SK-N-SH (cell line): ENCODE measurements around the gene NFKBIA. TPM values are rescaled to one million over a fixed set of nuclear protein-coding genes. Genes with fewer than 3 reads are reported as not detected.

Experiments
- CTCF ChIA-PET: fragments of 300-600, 350-600 bp; formaldehyde crosslinking; extraction: SDS; loops from one replicate; lab custom pipeline; 2021; lab: Yijun Ruan, JAX
- POLR2A ChIA-PET: fragments of 350-600 bp; sonication (Branson Sonifier 250); formaldehyde crosslinking; extraction: SDS; loops from one replicate; lab custom pipeline; 2020; ENCODE audit warnings: antibody characterized with exemption, inconsistent platforms; lab: Yijun Ruan, JAX
- DNase-seq: peaks from one replicate; pipeline ENCODE4 v3.0.0; 2012
- H2AFZ ChIP-seq: fragments of 200-600 bp; sonication (generic); 2 replicates; pipeline ENCODE4 v1.8.1; 2016; ENCODE audit warnings: antibody characterized with exemption, mild to moderate bottlenecking, low read depth
- H3F3A ChIP-seq: fragments of 200-600 bp; sonication (generic); replicated peaks from 2 replicates; pipeline ENCODE3; 2016; ENCODE audit warnings: antibody characterized with exemption, mild to moderate bottlenecking; ENCODE audit not compliant: insufficient read depth
- H3K27ac ChIP-seq, 2 experiments: fragments of 200-500 bp in 1 of 2; fragments of 200-600 bp in 1 of 2; sonication (Bioruptor generic) in 1 of 2; sonication (generic), shearing (Covaris generic) in 1 of 2; 2 replicates each; pipeline versions ENCODE4 v1.5.1 to v1.6.1; 2014 to 2016; ENCODE audit warnings: low read depth in 2 of 2, inconsistent platforms in 1 of 2, low read length in 1 of 2, mild to moderate bottlenecking in 1 of 2, mixed read lengths in 1 of 2
- H3K27me3 ChIP-seq: fragments of 200-600 bp; sonication (generic), shearing (Covaris generic); 2 replicates; pipeline ENCODE4 v1.6.1; 2016; ENCODE audit warnings: mixed run types; ENCODE audit not compliant: insufficient read depth
- H3K36me3 ChIP-seq, 2 experiments: fragments of 200-500 bp in 1 of 2; fragments of 200-600 bp in 1 of 2; sonication (Bioruptor generic) in 1 of 2; sonication (generic) in 1 of 2; replicated peaks in 1 of 2; 2 replicates each; pipeline versions ENCODE3 to v1.5.1; 2014 to 2016; ENCODE audit warnings: low read length in 1 of 2, mild to moderate bottlenecking in 1 of 2; ENCODE audit not compliant: insufficient read depth in 2 of 2, control insufficient read depth in 1 of 2
- H3K4me1 ChIP-seq, 2 experiments: fragments of 200-500 bp in 1 of 2; fragments of 200-600 bp in 1 of 2; sonication (Bioruptor generic) in 1 of 2; sonication (generic), shearing (Covaris generic) in 1 of 2; 2 replicates each; pipeline versions ENCODE4 v1.5.1 to v1.6.1; 2014 to 2016; ENCODE audit warnings: low read depth in 1 of 2, low read length in 1 of 2, mixed run types in 1 of 2; ENCODE audit not compliant: insufficient read depth in 2 of 2, control insufficient read depth in 1 of 2
- H3K4me2 ChIP-seq: fragments of 200-600 bp; sonication (generic), shearing (Covaris generic); 2 replicates; pipeline ENCODE4 v1.6.1; 2017; ENCODE audit warnings: mixed run types
- H3K4me3 ChIP-seq, 2 experiments: fragments of 200-500 bp in 1 of 2; fragments of 200-600 bp in 1 of 2; sonication (Bioruptor generic) in 1 of 2; sonication (generic), shearing (Covaris generic) in 1 of 2; 2 replicates each; pipeline versions ENCODE4 v1.5.1 to v1.8.1; 2014 to 2016; ENCODE audit warnings: low read depth in 2 of 2, inconsistent platforms in 1 of 2, low read length in 1 of 2, mild to moderate bottlenecking in 1 of 2, mixed read lengths in 1 of 2, moderate library complexity in 1 of 2
- H3K79me2 ChIP-seq: fragments of 200-600 bp; sonication (generic); 2 replicates; pipeline ENCODE4 v1.8.1; 2017; ENCODE audit warnings: mild to moderate bottlenecking; ENCODE audit not compliant: insufficient read depth
- H3K9ac ChIP-seq: fragments of 200-600 bp; sonication (generic); 2 replicates; pipeline ENCODE4 v1.6.1; 2017; ENCODE audit warnings: mixed run types
- H3K9me2 ChIP-seq: fragments of 200-600 bp; sonication (generic); 2 replicates; pipeline ENCODE4 v1.6.1; 2017; ENCODE audit warnings: mixed run types
- H3K9me3 ChIP-seq: fragments of 200-600 bp; sonication (generic); 2 replicates; pipeline ENCODE4 v1.6.1; 2017; ENCODE audit warnings: mixed run types, mild to moderate bottlenecking, moderate library complexity
- H4K20me1 ChIP-seq: fragments of 200-600 bp; sonication (generic); 2 replicates; pipeline ENCODE4 v1.6.1; 2017; ENCODE audit warnings: mild to moderate bottlenecking, mixed run types; ENCODE audit not compliant: insufficient read depth
- CHD2 ChIP-seq: fragments of 150-350 bp; IDR thresholded peaks from 2 replicates; pipeline ENCODE4 v1.6.1; 2018; ENCODE audit warnings: low read length; ENCODE audit not compliant: partially characterized antibody
- EZH2phosphoT487 ChIP-seq: fragments of 200-600 bp; sonication (generic); IDR thresholded peaks from 2 replicates; pipeline ENCODE4 v1.6.1; 2017; ENCODE audit warnings: low read depth, mixed run types, mild to moderate bottlenecking, antibody characterized with exemption, moderate library complexity, borderline replicate concordance
- FOXJ3 ChIP-seq: sonication (generic); formaldehyde crosslinking; IDR thresholded peaks from 2 replicates; pipeline ENCODE4 v1.5.1; 2020; ENCODE audit warnings: mild to moderate bottlenecking, missing genetic modification reagents
- GABPA ChIP-seq: IDR thresholded peaks from 2 replicates; pipeline ENCODE4 v1.4.0; 2012; ENCODE audit warnings: low read depth, mild to moderate bottlenecking
- IRF3 ChIP-seq: fragments of 150-350 bp; IDR thresholded peaks from 2 replicates; pipeline ENCODE4 v1.6.1; 2016; ENCODE audit warnings: mild to moderate bottlenecking, low read depth, low read length
- MEF2A ChIP-seq: IDR thresholded peaks from 2 replicates; pipeline ENCODE4 v1.4.0; 2012; ENCODE audit warnings: low read depth, borderline replicate concordance
- MXI1 ChIP-seq: IDR thresholded peaks from 2 replicates; pipeline ENCODE4 v1.6.1; 2012; ENCODE audit warnings: mild to moderate bottlenecking, low read depth, low read length, improper control_type of control experiment
- NFIC ChIP-seq: IDR thresholded peaks from 2 replicates; pipeline ENCODE4 v1.4.0; 2012; ENCODE audit warnings: borderline replicate concordance
- NRF1 ChIP-seq: IDR thresholded peaks from 2 replicates; pipeline ENCODE4 v1.6.1; 2012; ENCODE audit warnings: low read depth, mild to moderate bottlenecking, low read length
- POLR2AphosphoS5 ChIP-seq: IDR thresholded peaks from 2 replicates; pipeline ENCODE4 v1.6.1; 2012; ENCODE audit warnings: low read depth, low read length
- RAD21 ChIP-seq: IDR thresholded peaks from 2 replicates; pipeline ENCODE4 v1.6.1; 2012; ENCODE audit warnings: mild to moderate bottlenecking, low read length
- RCOR1 ChIP-seq: fragments of 150-350 bp; IDR thresholded peaks from 2 replicates; pipeline ENCODE4 v1.6.1; 2017; ENCODE audit warnings: antibody characterized with exemption, low read length
- REST ChIP-seq: IDR thresholded peaks from 2 replicates; pipeline ENCODE4 v1.6.1; 2012; ENCODE audit warnings: mild to moderate bottlenecking, low read depth, low read length, moderate library complexity
- RFX5 ChIP-seq: IDR thresholded peaks from 2 replicates; pipeline ENCODE4 v1.6.1; 2012; ENCODE audit warnings: mild to moderate bottlenecking, improper control_type of control experiment, low read length
- SIN3A ChIP-seq: IDR thresholded peaks from 2 replicates; pipeline ENCODE4 v1.6.1; 2012; ENCODE audit warnings: low read depth, mild to moderate bottlenecking, low read length, moderate library complexity, borderline replicate concordance
- SMC3 ChIP-seq: IDR thresholded peaks from 2 replicates; pipeline ENCODE4 v1.6.1; 2012; ENCODE audit warnings: low read depth, low read length, improper control_type of control experiment
- TAF1 ChIP-seq: IDR thresholded peaks from 2 replicates; pipeline ENCODE4 v1.6.1; 2012; ENCODE audit warnings: low read depth, mild to moderate bottlenecking, low read length, moderate library complexity, borderline replicate concordance
- TEAD4 ChIP-seq: IDR thresholded peaks from 2 replicates; pipeline ENCODE4 v1.4.0; 2012; ENCODE audit warnings: mild to moderate bottlenecking, borderline replicate concordance; ENCODE audit not compliant: insufficient read depth
- YY1 ChIP-seq: IDR thresholded peaks from 2 replicates; pipeline ENCODE4 v1.4.0; 2012; ENCODE audit warnings: low read depth, mild to moderate bottlenecking
- WGBS: methylation state at CpG from one replicate; pipeline ENCODE4 v1.1.6; 2017; ENCODE audit warnings: low lambda C conversion rate; 5-methylcytosine and 5-hydroxymethylcytosine counted together
- polyA plus RNA-seq, 3 experiments: library from polyadenylated mRNA; depleted of rRNA; stranded (reverse); fragments of >200 nt; gene quantifications; 2 replicates each; pipeline ENCODE4 v1.2.3, GENCODE V29; 2012
- TF ChIP-seq, protein P1 (sequence below): IDR thresholded peaks from 2 replicates; pipeline ENCODE4 v1.4.0; 2012; ENCODE audit warnings: low read depth

NFKBIA gene
- polyA plus RNA-seq, 1 of the 3 experiments (the other 2 are of a cell fraction), result 56.7 TPM

- CTCF ChIA-PET, result interaction anchor here (0.5 kb wide), 1 partner anchor 691 kb away, joined by 3 read pairs; no protein-coding TSS in a partner anchor
- no peaks in the 10 kb centered on the region for H3K9me2 ChIP-seq
- no peak overlapping the region for H3K4me3 ChIP-seq
- no peaks in the 10 kb centered on the region; the same call in 1 of the 2 replicates for H3K9me3 ChIP-seq
- H2AFZ ChIP-seq, result no peak overlapping the region
- no peak overlapping the region for H3K9ac ChIP-seq
- H3K4me1 ChIP-seq, result peaks cover 0 to 11% of the 10 kb centered on the region in 2 experiments; a peak in 2 of 4 replicates
- WGBS, result 63% methylated on average over 5 of the region's 5 CpGs
- no peak for TF ChIP-seq NFIC
- no peak for TF ChIP-seq TAF1
- TF ChIP-seq YY1, result no peak
- no peak for TF ChIP-seq RFX5
- TF ChIP-seq SIN3A, result no peak
- TF ChIP-seq IRF3, result no peak
- TF ChIP-seq, all 33 proteins: peak for 0
- Histone ChIP-seq H4K20me1 (no peaks in the 10 kb centered on the region), H3K79me2 (no peaks in the 10 kb centered on the region), H3K27me3 (no peaks in the 10 kb centered on the region), H3K36me3 (no peaks in the 10 kb centered on the region), H3K27ac (no peak overlapping the region), H3K4me2 (no peak overlapping the region), H3F3A (peaks cover under 1% of the 10 kb centered on the region)
- POLR2A ChIA-PET, result interaction anchor here (1.1 kb wide), 1 partner anchor 14 kb away, joined by 4 read pairs; no protein-coding TSS in a partner anchor
- DNase-seq, result no peak
Observed at GRCh38 chr14:35370969-35371368, 33.6 kb downstream of the NFKBIA start.

- Histone ChIP-seq H3K9me3 (no peaks in the 10 kb centered on the region; the same call in 1 of the 2 replicates), H3K79me2 (no peaks in the 10 kb centered on the region), H3K4me2 (no peak overlapping the region), H3K27me3 (no peaks in the 10 kb centered on the region), H4K20me1 (no peaks in the 10 kb centered on the region), H3K9ac (no peak overlapping the region), H3K4me3 (no peak overlapping the region), H3K9me2 (no peaks in the 10 kb centered on the region), H3F3A (peaks cover 6% of the 10 kb centered on the region), H3K36me3 (no peaks in the 10 kb centered on the region), H2AFZ (no peak overlapping the region), H3K4me1 (peaks cover 0 to 21% of the 10 kb centered on the region in 2 experiments; a peak in 2 of 4 replicates), H3K27ac (no peak overlapping the region)
- POLR2A ChIA-PET, result interaction anchor here (1.0 to 1.1 kb wide), 2 partner anchors 16 to 35 kb away, joined by 4 read pairs; partner anchors contain the start of gene NFKBIA
- no peak for TF ChIP-seq POLR2AphosphoS5
- no peak for TF ChIP-seq GABPA
- no peak for TF ChIP-seq RCOR1
- TF ChIP-seq SMC3, result no peak
- TF ChIP-seq EZH2phosphoT487, result no peak
- TF ChIP-seq REST, result no peak
- no peak for TF ChIP-seq MEF2A
- TF ChIP-seq MXI1, result no peak
- TF ChIP-seq RFX5, result no peak
- TF ChIP-seq CHD2, result no peak
- TF ChIP-seq RAD21, result no peak
- TF ChIP-seq, protein P1, sequence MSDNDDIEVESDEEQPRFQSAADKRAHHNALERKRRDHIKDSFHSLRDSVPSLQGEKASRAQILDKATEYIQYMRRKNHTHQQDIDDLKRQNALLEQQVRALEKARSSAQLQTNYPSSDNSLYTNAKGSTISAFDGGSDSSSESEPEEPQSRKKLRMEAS, result no peak
- TF ChIP-seq NRF1, result no peak
- TF ChIP-seq TEAD4, result no peak
- no peak for TF ChIP-seq IRF3
- TF ChIP-seq YY1, result no peak
- no peak for TF ChIP-seq SIN3A
- no peak for TF ChIP-seq NFIC
- TF ChIP-seq TAF1, result no peak
- no peak for TF ChIP-seq FOXJ3 (CRISPR knock-in tag)
- CTCF ChIA-PET, result interaction anchor here (0.6 kb wide), 2 partner anchors 278 to 349 kb away, joined by 3 read pairs; no protein-coding TSS in a partner anchor
- 78% methylated on average over 17 of the region's 24 CpGs for WGBS
- DNase-seq, result no peak
Observed at GRCh38 chr14:35369701-35370191, 34.8 kb downstream of the NFKBIA start.
